IPS-18a (cell line): ENCODE results near the gene PIGN.

Experiments
- H3K27ac ChIP-seq: one replicate; pipeline ENCODE4 v1.5.1; 2013; ENCODE audit warnings: low read length
- H3K27me3 ChIP-seq: one replicate; pipeline ENCODE4 v1.6.1; 2013; ENCODE audit warnings: mild to moderate bottlenecking, low read length; ENCODE audit not compliant: control insufficient read depth, insufficient read depth
- H3K36me3 ChIP-seq: one replicate; pipeline ENCODE4 v1.6.1; 2013; ENCODE audit warnings: low read depth, low read length; ENCODE audit not compliant: control insufficient read depth
- H3K4me1 ChIP-seq: one replicate; pipeline ENCODE4 v1.6.1; 2013; ENCODE audit warnings: low read depth, low read length; ENCODE audit not compliant: control insufficient read depth
- H3K4me3 ChIP-seq: one replicate; pipeline ENCODE4 v1.5.1; 2013; ENCODE audit warnings: low read length
- H3K9ac ChIP-seq: one replicate; pipeline ENCODE4 v1.6.1; 2013; ENCODE audit warnings: mild to moderate bottlenecking, low read length, moderate library complexity
- H3K9me3 ChIP-seq: one replicate; pipeline ENCODE4 v1.6.1; 2013; ENCODE audit warnings: low read depth, low read length; ENCODE audit not compliant: control insufficient read depth

The PIGN gene

GRCh38 chr18:62105376-62105775, 81.5 kb downstream of the PIGN start:
- Histone ChIP-seq H3K4me1 (no peaks in the 10 kb centered on the region), H3K36me3 (peaks cover 3% of the 10 kb centered on the region), H3K27ac (no peak overlapping the region), H3K9me3 (no peaks in the 10 kb centered on the region), H3K9ac (no peak overlapping the region), H3K4me3 (no peak overlapping the region), H3K27me3 (no peaks in the 10 kb centered on the region)

GRCh38 chr18:62102221-62102620, 84.6 kb downstream of the PIGN start:
- Histone ChIP-seq H3K36me3 (peaks cover 3% of the 10 kb centered on the region), H3K9ac (no peak overlapping the region), H3K27ac (no peak overlapping the region), H3K4me3 (no peak overlapping the region), H3K9me3 (peaks cover 4% of the 10 kb centered on the region), H3K27me3 (no peaks in the 10 kb centered on the region), H3K4me1 (no peaks in the 10 kb centered on the region)

GRCh38 chr18:62101321-62101721, 85.5 kb downstream of the PIGN start:
- H3K27ac ChIP-seq, result no peak overlapping the region
- no peaks in the 10 kb centered on the region for H3K27me3 ChIP-seq
- H3K4me3 ChIP-seq, result no peak overlapping the region
- H3K36me3 ChIP-seq, result peaks cover under 1% of the 10 kb centered on the region
- no peak overlapping the region for H3K9ac ChIP-seq
- H3K9me3 ChIP-seq, result peaks cover 4% of the 10 kb centered on the region
- no peaks in the 10 kb centered on the region for H3K4me1 ChIP-seq

GRCh38 chr18:62098960-62099359, 87.9 kb downstream of the PIGN start:
- Histone ChIP-seq H3K36me3 (no peaks in the 10 kb centered on the region), H3K4me1 (no peaks in the 10 kb centered on the region), H3K27ac (no peak overlapping the region), H3K4me3 (no peak overlapping the region), H3K27me3 (no peaks in the 10 kb centered on the region), H3K9ac (no peak overlapping the region), H3K9me3 (peaks cover 4% of the 10 kb centered on the region)

- Histone ChIP-seq H3K4me3 (no peak overlapping the region), H3K27ac (no peak overlapping the region), H3K4me1 (no peaks in the 10 kb centered on the region), H3K36me3 (no peaks in the 10 kb centered on the region), H3K27me3 (no peaks in the 10 kb centered on the region), H3K9ac (no peak overlapping the region), H3K9me3 (peaks cover 4% of the 10 kb centered on the region)
Measured at GRCh38 chr18:62097698-62098097, 89.2 kb downstream of the PIGN start.

- H3K4me1 ChIP-seq, result no peaks in the 10 kb centered on the region
- H3K9me3 ChIP-seq, result no peaks in the 10 kb centered on the region
- H3K36me3 ChIP-seq, result peaks cover 3% of the 10 kb centered on the region
- H3K27ac ChIP-seq, result no peak overlapping the region
- no peak overlapping the region for H3K4me3 ChIP-seq
- H3K27me3 ChIP-seq, result no peaks in the 10 kb centered on the region
- no peak overlapping the region for H3K9ac ChIP-seq
Measured at GRCh38 chr18:62091487-62092120, 95.3 kb downstream of the PIGN start.

- H3K4me1 ChIP-seq, result no peaks in the 10 kb centered on the region
- H3K4me3 ChIP-seq, result no peak overlapping the region
- no peak overlapping the region for H3K27ac ChIP-seq
- H3K36me3 ChIP-seq, result peaks cover 3% of the 10 kb centered on the region
- no peak overlapping the region for H3K9ac ChIP-seq
- H3K9me3 ChIP-seq, result no peaks in the 10 kb centered on the region
- no peaks in the 10 kb centered on the region for H3K27me3 ChIP-seq
Measured at GRCh38 chr18:62089174-62089573, 97.7 kb downstream of the PIGN start.

GRCh38 chr18:62088156-62088555, 98.7 kb downstream of the PIGN start:
- Histone ChIP-seq H3K4me3 (no peak overlapping the region), H3K36me3 (peaks cover 3% of the 10 kb centered on the region), H3K27me3 (no peaks in the 10 kb centered on the region), H3K27ac (no peak overlapping the region), H3K4me1 (no peaks in the 10 kb centered on the region), H3K9me3 (no peaks in the 10 kb centered on the region), H3K9ac (no peak overlapping the region)

GRCh38 chr18:62085756-62086155, 101.1 kb downstream of the PIGN start:
- H3K27ac ChIP-seq, result no peak overlapping the region
- H3K9ac ChIP-seq, result no peak overlapping the region
- H3K9me3 ChIP-seq, result no peaks in the 10 kb centered on the region
- no peaks in the 10 kb centered on the region for H3K4me1 ChIP-seq
- no peaks in the 10 kb centered on the region for H3K27me3 ChIP-seq
- H3K36me3 ChIP-seq, result peaks cover 3% of the 10 kb centered on the region
- H3K4me3 ChIP-seq, result no peak overlapping the region

GRCh38 chr18:62081761-62082294, 105.0 kb downstream of the PIGN start:
- Histone ChIP-seq H3K9me3 (no peaks in the 10 kb centered on the region), H3K27ac (no peak overlapping the region), H3K4me3 (no peak overlapping the region), H3K27me3 (no peaks in the 10 kb centered on the region), H3K36me3 (no peaks in the 10 kb centered on the region), H3K9ac (no peak overlapping the region), H3K4me1 (no peaks in the 10 kb centered on the region)

GRCh38 chr18:62081248-62081647, 105.6 kb downstream of the PIGN start:
- H3K36me3 ChIP-seq, result no peaks in the 10 kb centered on the region
- no peak overlapping the region for H3K4me3 ChIP-seq
- no peak overlapping the region for H3K9ac ChIP-seq
- no peaks in the 10 kb centered on the region for H3K4me1 ChIP-seq
- no peaks in the 10 kb centered on the region for H3K27me3 ChIP-seq
- H3K9me3 ChIP-seq, result no peaks in the 10 kb centered on the region
- H3K27ac ChIP-seq, result no peak overlapping the region

- no peak overlapping the region for H3K4me3 ChIP-seq
- no peak overlapping the region for H3K27ac ChIP-seq
- H3K4me1 ChIP-seq, result no peaks in the 10 kb centered on the region
- no peaks in the 10 kb centered on the region for H3K9me3 ChIP-seq
- H3K27me3 ChIP-seq, result no peaks in the 10 kb centered on the region
- H3K36me3 ChIP-seq, result no peaks in the 10 kb centered on the region
- no peak overlapping the region for H3K9ac ChIP-seq
Measured at GRCh38 chr18:62080172-62080900, 106.5 kb downstream of the PIGN start.
